ENCODE results near the gene FIBCD1.

The FIBCD1 gene

GRCh38 chr9:130972277-130972956 is 33.4 kb upstream of the FIBCD1 start:
- CTCF ChIA-PET = no interaction called here
- POLR2A ChIA-PET = no interaction called here
- no peak for DNase-seq (ENCODE audit: extremely low spot score)
- no peak for TF ChIP-seq NFRKB (IDR thresholded peaks at IDR 0.05)
- no peak for TF ChIP-seq FOXM1 (IDR thresholded peaks at IDR 0.05; ENCODE audit: borderline replicate concordance)
- TF ChIP-seq ARNT (IDR thresholded peaks at IDR 0.05) = no peak
- TF ChIP-seq PKNOX1 (IDR thresholded peaks at IDR 0.05) = no peak
- no peak for TF ChIP-seq L3MBTL2 (conservative IDR thresholded peaks at IDR 0.05)
- TF ChIP-seq SUZ12 (IDR thresholded peaks at IDR 0.05) = no peak
- TF ChIP-seq FOXA1 (IDR thresholded peaks at IDR 0.05) = no peak
- TF ChIP-seq CTBP1 (IDR thresholded peaks at IDR 0.05; ENCODE audit: borderline replicate concordance) = no peak
- no peak for TF ChIP-seq ELF4 (IDR thresholded peaks at IDR 0.05)

- CTCF ChIA-PET = no interaction called here
Observed at GRCh38 chr9:130971294-130971849, 32.3 kb upstream of the FIBCD1 start.

GRCh38 chr9:130970855-130971254 is 31.8 kb upstream of the FIBCD1 start:
- TF ChIP-seq FOXA1 (IDR thresholded peaks at IDR 0.05) (no peak), NFRKB (IDR thresholded peaks at IDR 0.05) (no peak), FOXK2 (IDR thresholded peaks at IDR 0.05) (no peak), LEF1 (IDR thresholded peaks at IDR 0.05; ENCODE audit: borderline replicate concordance) (no peak), ARNT (IDR thresholded peaks at IDR 0.05) (no peak), BHLHE40 (IDR thresholded peaks at IDR 0.05; ENCODE audit: borderline replicate concordance) (no peak), L3MBTL2 (conservative IDR thresholded peaks at IDR 0.05) (no peak), PKNOX1 (IDR thresholded peaks at IDR 0.05) (no peak), HDGF (IDR thresholded peaks at IDR 0.05; ENCODE audit: borderline replicate concordance) (no peak), FOXM1 (IDR thresholded peaks at IDR 0.05; ENCODE audit: borderline replicate concordance) (no peak), SP1 (IDR thresholded peaks at IDR 0.05) (no peak), ELF4 (IDR thresholded peaks at IDR 0.05) (no peak), TARDBP (IDR thresholded peaks at IDR 0.05) (no peak), SUZ12 (IDR thresholded peaks at IDR 0.05) (no peak), ZNF384 (IDR thresholded peaks at IDR 0.05) (no peak)
- CTCF ChIA-PET = no interaction called here
- no peak for DNase-seq (ENCODE audit: extremely low spot score)
- POLR2A ChIA-PET = no interaction called here

More at GRCh38 chr9:130971294-130971849, 32.3 kb upstream of the FIBCD1 start:
- DNase-seq (ENCODE audit: extremely low spot score) = no peak
- TF ChIP-seq ZNF384 (IDR thresholded peaks at IDR 0.05) (no peak), CTBP1 (IDR thresholded peaks at IDR 0.05; ENCODE audit: borderline replicate concordance) (no peak), ELF4 (IDR thresholded peaks at IDR 0.05) (no peak), FOXK2 (IDR thresholded peaks at IDR 0.05) (no peak), FOXM1 (IDR thresholded peaks at IDR 0.05; ENCODE audit: borderline replicate concordance) (no peak)
- POLR2A ChIA-PET = no interaction called here

- no peak for DNase-seq (ENCODE audit: extremely low spot score)
- ChIA-PET POLR2A (no interaction called here), CTCF (no interaction called here)
- TF ChIP-seq CTBP1 (IDR thresholded peaks at IDR 0.05; ENCODE audit: borderline replicate concordance) = no peak
- no peak for TF ChIP-seq BHLHE40 (IDR thresholded peaks at IDR 0.05; ENCODE audit: borderline replicate concordance)
- no peak for TF ChIP-seq FOXA1 (IDR thresholded peaks at IDR 0.05)
- TF ChIP-seq NFRKB (IDR thresholded peaks at IDR 0.05) = no peak
- TF ChIP-seq FOXK2 (IDR thresholded peaks at IDR 0.05) = no peak
- no peak for TF ChIP-seq TARDBP (IDR thresholded peaks at IDR 0.05)
- no peak for TF ChIP-seq SUZ12 (IDR thresholded peaks at IDR 0.05)
- TF ChIP-seq ELF4 (IDR thresholded peaks at IDR 0.05) = no peak
- TF ChIP-seq ARNT (IDR thresholded peaks at IDR 0.05) = no peak
- TF ChIP-seq SP1 (IDR thresholded peaks at IDR 0.05) = no peak
- TF ChIP-seq PKNOX1 (IDR thresholded peaks at IDR 0.05) = no peak
- TF ChIP-seq L3MBTL2 (conservative IDR thresholded peaks at IDR 0.05) = no peak
- TF ChIP-seq LEF1 (IDR thresholded peaks at IDR 0.05; ENCODE audit: borderline replicate concordance) = no peak
- TF ChIP-seq HDGF (IDR thresholded peaks at IDR 0.05; ENCODE audit: borderline replicate concordance) = no peak
- no peak for TF ChIP-seq ZNF384 (IDR thresholded peaks at IDR 0.05)
- TF ChIP-seq FOXM1 (IDR thresholded peaks at IDR 0.05; ENCODE audit: borderline replicate concordance) = no peak
Observed at GRCh38 chr9:130970052-130970451, 31.0 kb upstream of the FIBCD1 start.

GRCh38 chr9:130965680-130966079 is 26.6 kb upstream of the FIBCD1 start:
- CTCF ChIA-PET = interaction anchor here (0.6 to 1.5 kb wide), 3 partner anchors 33 to 376 kb away, joined by 4 to 6 read pairs (median 5); no protein-coding TSS in a partner anchor
- POLR2A ChIA-PET = no interaction called here
- DNase-seq (ENCODE audit: extremely low spot score) = no peak
- no peak for TF ChIP-seq NFRKB (IDR thresholded peaks at IDR 0.05)
- TF ChIP-seq FOXM1 (IDR thresholded peaks at IDR 0.05; ENCODE audit: borderline replicate concordance) = no peak
- no peak for TF ChIP-seq PKNOX1 (IDR thresholded peaks at IDR 0.05)
- TF ChIP-seq ELF4 (IDR thresholded peaks at IDR 0.05) = no peak
- TF ChIP-seq LEF1 (IDR thresholded peaks at IDR 0.05; ENCODE audit: borderline replicate concordance) = no peak
- no peak for TF ChIP-seq L3MBTL2 (conservative IDR thresholded peaks at IDR 0.05)
- TF ChIP-seq ARNT (IDR thresholded peaks at IDR 0.05) = no peak
- no peak for TF ChIP-seq HDGF (IDR thresholded peaks at IDR 0.05; ENCODE audit: borderline replicate concordance)
- TF ChIP-seq ZNF384 (IDR thresholded peaks at IDR 0.05) = no peak
- no peak for TF ChIP-seq CTBP1 (IDR thresholded peaks at IDR 0.05; ENCODE audit: borderline replicate concordance)
- no peak for TF ChIP-seq FOXA1 (IDR thresholded peaks at IDR 0.05)
- no peak for TF ChIP-seq BHLHE40 (IDR thresholded peaks at IDR 0.05; ENCODE audit: borderline replicate concordance)
- TF ChIP-seq TARDBP (IDR thresholded peaks at IDR 0.05) = no peak
- TF ChIP-seq FOXK2 (IDR thresholded peaks at IDR 0.05) = no peak
- no peak for TF ChIP-seq SUZ12 (IDR thresholded peaks at IDR 0.05)
- no peak for TF ChIP-seq SP1 (IDR thresholded peaks at IDR 0.05)
